HG02610 (cell line): ENCODE results near the gene SMIM33.
"Not testable (repeated sequence)": the region's sequence is repeated elsewhere in the genome, so short reads cannot be mapped to it uniquely, and the experiment has no call there.

Source experiments
- ATAC-seq: cut with Tn5 transposase; IDR thresholded peaks from one replicate; pipeline ENCODE4 v1.9.1; 2021; ENCODE audit warnings: mild to moderate bottlenecking, moderate library complexity; ENCODE audit not compliant: unreplicated experiment

Gene SMIM33

DNA sequence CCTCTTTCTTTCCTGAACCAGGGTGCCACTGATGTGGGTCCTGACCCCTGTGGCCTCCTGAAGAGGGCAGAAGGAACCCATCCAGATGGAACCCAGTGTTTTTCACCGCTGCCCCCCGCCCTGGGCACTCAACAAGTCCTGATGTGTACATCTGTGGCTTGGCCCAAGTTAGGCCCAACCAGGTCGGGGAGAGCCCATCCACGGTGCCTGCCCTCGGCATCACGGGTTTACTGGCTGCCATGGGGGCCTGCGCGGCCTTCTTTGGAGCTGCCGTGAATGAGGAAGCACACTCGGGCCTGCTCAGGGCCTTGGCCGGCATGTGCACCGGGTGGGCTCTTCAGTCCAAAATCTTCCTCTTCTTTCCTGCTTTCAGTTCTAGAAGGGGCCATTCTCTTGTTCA lies 14.0 kb upstream of the SMIM33 start:
- no peak for ATAC-seq

DNA sequence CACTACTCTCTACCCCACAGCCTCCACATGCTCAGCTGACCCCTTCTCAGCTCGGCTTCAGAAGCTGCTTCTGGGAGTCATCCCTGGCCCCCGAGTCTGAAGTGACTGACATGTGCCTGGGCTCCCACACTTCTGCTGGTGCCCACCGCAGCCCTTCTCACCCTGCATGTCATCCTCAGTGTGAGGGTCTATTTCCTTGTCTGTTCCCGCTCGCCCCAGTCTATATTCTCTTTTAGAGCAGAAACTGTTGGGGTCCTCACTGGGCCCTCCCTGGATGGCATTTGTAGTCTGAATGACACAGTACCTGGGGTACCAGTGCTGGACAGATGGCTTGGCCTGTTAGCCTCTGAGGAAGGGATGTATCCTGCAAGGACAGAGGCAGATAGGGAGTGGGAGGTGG lies 13.6 kb upstream of the SMIM33 start:
- no peak for ATAC-seq

GRCh38 chr5:139457653-139458306 lies 13.0 kb upstream of the SMIM33 start:
- ATAC-seq: no peak

- ATAC-seq: peak; percentile 74
Measured at GRCh38 chr5:139458580-139459407, 12.0 kb upstream of the SMIM33 start.

DNA sequence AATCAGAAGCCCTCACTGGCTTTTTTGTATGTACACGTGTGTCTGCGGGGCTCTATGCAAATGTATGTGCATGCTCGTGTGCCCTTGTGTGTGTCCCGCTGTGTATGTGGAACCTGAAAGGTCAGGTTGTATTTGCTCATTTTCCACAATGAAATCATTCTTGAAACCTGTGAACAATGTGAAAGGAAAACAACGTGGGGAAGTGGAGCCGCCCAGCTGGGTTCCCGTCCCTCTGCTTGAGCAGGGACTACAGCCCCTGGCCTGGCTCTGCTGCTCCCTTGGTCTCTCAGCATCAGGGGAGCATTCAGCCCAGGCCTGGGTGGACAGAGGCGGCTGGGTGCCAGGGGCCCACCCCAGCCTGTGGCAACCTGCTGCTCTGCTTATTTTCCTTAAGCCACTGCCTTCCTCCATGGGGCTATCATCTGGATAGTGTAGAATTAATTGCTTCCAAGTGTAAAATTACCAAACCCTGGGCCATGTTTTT lies 11.3 kb upstream of the SMIM33 start:
- ATAC-seq: no peak

DNA sequence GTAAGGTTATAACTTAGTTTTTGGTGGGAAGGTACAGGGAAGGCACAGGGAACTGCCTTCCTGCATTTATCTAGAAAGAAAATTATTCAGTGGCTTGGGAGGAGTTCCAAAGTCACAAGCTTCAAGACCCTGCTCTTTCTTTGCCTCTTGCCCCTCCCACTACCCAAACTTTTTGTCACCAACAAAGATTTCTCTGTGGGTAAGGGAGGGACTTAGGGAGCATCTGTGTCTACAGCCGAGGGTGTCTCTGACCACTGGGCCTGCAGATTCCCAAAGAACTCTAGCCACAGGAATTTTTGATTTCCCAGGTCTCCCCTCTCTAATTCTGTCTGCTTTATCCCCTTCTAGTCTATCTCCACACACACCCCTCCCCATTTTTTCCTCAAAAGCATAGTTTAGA lies 10.3 kb upstream of the SMIM33 start:
- ATAC-seq: no peak

DNA sequence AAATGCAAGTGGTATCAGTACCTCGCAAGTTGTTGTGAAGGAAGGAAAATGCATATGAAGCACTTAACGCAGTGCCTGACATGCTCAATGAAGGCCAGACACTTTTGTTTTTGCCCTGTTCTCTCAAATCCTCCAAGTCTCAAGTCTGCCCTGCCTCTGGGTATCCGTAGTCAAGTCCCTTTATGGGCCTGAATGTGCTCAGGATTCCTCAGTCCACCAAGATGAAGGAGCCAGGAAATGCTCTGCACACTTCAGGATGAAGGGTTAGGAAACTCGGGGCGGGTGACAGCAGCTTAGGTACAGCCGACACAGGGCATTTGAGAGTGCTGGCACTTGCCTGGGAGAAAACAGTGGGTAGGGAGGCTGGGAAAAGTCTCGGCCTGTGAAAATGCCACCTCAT lies 9.6 kb upstream of the SMIM33 start:
- ATAC-seq: no peak

DNA sequence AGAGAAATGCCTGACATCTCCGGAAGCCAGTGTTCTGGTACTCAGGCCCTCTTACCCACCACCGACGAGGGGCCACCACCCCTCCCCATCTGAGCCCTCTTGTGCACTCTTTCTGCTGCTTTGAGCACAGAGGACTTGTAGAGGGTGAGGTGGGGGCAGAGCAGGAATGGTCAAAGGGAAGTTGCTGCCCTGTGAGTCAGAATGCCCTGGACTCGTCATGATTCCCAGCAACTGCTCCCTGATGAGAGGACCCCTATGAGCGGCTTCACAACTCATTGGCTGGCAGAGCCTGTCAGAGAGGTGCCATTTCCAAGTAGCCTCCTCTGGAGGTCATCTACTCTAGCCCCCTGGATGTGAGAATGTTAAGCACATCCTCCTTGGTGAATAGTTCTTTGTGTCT lies 9.1 kb upstream of the SMIM33 start:
- no peak for ATAC-seq

- ATAC-seq: no peak
Measured at GRCh38 chr5:139462586-139463276, 8.1 kb upstream of the SMIM33 start, which contains the start of gene ECSCR. ECSCR (minus strand) TSS chr5:139462743; CDS start chr5:139462670, 73 bp downstream.

GRCh38 chr5:139468421-139468931 lies 2.3 kb upstream of the SMIM33 start:
- ATAC-seq: no peak

DNA sequence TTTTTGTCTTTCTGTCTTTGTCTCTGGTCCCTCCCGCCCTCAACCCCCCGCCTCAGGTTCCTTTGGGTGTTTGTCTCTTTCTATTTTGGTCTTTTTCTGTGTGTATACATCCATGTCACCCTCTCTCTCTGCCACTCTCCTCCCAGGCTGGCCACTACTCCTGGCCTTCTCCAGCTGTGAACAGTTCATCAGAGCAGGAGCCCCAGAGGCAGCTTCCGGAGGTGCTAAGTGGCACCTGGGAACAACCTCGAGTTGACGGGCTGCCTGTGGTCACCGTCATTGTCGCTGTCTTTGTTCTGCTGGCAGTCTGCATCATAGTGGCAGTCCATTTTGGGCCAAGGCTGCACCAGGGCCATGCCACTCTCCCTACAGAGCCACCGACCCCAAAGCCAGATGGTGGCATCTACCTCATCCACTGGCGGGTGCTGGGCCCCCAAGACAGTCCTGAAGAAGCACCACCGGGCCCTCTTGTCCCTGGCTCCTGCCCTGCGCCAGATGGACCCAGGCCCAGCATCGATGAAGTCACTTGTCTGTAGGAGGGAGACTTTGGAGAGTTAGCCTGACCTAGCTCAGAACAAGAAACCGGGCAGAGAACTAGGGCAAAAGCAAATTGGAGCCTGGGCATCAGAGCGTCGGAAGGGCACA lies 1.7 kb downstream of the SMIM33 start:
- no peak for ATAC-seq

GRCh38 chr5:139473105-139473504 lies 2.3 kb downstream of the SMIM33 start:
- ATAC-seq: no peak

DNA sequence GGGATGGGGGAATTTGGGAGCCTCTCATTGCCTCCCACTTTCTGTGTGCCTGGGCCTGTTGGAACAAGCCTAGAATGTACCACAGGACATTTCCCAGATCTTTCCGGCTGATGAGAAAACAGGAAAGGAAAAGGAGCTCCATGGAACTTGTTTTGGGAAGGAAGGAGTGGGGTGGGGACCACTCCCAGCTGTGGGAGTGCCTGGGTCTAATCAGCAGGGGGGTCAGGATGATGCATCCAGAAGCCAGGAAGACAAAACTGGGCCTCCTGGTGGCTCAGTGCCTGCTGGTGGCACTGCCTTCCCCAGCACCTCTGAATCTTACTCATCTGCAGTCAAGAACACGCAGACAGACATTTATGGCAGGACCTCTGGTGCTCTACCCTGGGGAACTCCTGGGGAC lies 2.8 kb downstream of the SMIM33 start:
- ATAC-seq: peak; percentile 41

DNA sequence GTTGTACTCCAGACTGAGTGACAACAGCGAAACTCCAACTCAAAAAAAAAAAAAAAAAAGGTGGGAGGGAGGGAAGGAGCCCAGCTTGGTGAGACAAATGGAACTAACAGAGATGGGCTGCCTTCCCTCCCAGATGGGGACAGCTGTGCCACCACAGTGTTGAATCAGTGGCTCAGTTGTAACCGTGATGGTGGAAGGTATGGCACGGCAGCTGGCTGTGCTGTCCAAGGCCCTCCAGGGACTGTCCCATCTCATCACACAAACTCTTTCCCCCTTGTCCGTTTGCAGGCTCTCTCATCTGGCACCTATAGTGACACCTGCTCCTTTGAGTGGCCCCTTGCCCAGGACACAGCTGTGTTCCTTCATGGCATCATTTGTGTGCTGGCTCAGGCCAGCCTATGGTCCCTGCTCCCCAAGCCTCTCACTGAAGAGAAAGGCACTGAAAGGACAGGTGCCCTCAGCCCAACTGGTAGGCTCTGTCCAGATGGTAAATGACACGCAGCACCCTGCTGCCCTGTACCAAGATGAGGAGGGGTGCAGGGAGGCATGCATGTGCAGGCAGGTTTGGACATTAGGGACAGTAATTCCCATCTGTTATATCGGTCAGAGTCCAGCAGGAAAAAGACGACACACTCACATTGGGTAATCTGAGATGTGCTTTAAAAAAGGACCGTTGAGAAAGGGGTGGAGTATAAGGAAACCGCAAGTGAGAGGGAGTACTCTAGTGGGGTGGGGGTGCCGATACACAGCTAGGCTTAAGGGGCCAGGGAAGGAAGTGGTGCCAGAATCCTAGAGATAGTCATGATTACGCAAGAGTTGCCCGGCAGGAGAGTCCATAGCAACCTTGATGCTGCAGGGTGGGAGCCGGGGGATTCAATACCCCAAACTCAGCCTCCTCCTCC lies 4.3 kb downstream of the SMIM33 start:
- ATAC-seq: no peak

DNA sequence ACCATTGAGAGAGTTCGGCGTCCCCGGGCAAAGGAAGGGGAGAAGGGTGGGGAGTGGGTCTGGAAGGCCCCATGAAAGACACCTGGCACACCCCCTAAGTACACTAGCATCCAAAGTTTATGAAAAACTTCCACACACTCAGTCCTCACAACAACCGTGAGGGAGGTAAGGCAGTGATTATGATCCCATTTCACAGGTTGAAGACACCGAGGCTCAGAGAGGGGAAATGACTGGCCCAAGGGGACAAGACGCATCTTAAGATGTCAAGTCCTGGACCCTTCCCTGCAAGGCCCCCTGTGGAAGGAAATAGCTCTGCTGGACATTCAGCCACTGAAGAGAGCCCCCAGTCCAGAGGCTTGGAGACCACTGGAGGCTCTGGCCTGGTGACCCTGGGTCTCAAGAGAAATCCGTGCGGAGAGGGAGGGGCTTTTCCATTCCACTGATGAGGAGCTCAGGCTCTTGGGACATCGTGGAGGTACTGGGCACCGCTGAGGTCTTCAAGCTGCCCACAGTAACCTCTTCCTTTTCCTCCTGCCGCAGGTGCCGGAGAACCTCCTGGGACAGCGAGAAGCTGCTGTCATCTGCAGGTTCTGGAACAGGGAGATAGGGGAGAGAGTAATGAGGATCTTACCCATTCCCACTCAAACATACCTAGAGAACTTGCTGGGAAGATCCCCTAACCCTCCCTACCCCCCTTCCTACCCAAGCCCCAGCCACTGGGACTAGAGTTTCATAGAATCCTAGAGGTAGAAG lies 5.2 kb downstream of the SMIM33 start:
- ATAC-seq: no peak

DNA sequence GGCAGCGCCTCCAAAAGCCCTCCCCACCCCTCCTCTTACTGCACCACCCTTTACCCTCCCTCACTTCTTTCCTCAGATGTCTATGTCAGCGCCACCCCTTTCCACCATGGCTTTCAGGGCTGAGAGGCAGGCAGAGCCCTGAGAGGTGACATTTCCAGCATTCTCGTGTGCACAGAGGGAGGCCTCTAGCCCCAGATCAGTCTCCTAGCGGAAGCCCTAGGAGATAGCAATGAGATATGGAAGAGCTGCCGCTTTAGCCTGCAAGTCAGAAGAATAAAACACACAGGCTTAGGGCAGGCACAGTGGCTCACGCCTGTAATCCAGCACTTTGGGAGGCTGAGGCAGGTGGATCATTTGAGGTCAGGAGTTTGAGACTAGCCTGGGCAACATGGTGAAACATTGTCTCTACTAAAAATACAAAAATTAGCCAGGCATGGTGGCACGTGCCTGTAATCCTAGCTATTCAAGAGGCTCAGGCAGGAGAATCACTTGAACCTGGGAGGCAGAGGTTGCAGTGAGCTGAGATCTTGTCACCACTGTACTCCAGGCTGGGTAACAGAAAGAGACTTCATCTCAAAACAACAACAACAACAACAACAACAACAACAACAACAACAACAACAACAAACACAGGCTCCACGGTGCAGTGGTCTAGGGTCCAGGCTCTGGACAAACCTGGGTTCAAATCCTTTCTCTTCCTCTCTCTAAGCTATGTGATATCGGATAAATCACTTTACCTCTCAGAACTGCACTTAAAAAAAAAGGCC lies 8.0 kb downstream of the SMIM33 start:
- ATAC-seq: not testable (repeated sequence)

GRCh38 chr5:139479729-139480128 lies 8.9 kb downstream of the SMIM33 start:
- not testable (repeated sequence) for ATAC-seq

- ATAC-seq: peak; percentile 11
Measured at GRCh38 chr5:139481122-139481533, 10.3 kb downstream of the SMIM33 start.
